Renal cortical epithelial cell (primary cell): ENCODE results near the gene USP22. TPM values are rescaled to one million over a fixed set of nuclear protein-coding genes. Genes with fewer than 3 reads are reported as not detected.
A peak's percentile ranks its signal among the peaks of the same experiment; 100 is the strongest.

Experiments used
- DNase-seq: peaks from one replicate; pipeline ENCODE4 v3.0.0-alpha.2; 2011; ENCODE audit warnings: low read depth
- total RNA-seq: library from RNA; depleted of rRNA; stranded (reverse); fragments of >200 nt; gene quantifications from 2 replicates; pipeline ENCODE4 v1.2.3, GENCODE V29; 2014

USP22 gene
- total RNA-seq, 1 donor from 2014 or later, result 372 TPM

DNA sequence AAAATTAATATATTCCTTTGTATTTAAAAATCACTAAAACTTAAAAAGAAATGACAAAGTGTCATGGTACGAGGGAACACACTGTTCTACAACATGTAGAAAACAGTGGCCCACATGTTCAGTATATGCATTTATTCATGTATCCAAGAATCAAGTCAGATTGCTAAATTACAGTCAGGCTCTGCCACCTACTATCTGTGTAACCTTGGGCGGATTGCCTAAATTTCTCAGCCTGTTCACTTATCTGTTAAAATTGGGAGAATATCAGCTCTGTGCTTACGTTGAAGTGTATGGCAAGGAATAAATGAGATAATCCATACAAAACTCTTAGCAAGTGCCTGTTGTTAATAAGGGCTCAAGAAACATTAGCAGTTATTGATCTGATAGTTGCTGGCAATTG lies 3.4 kb upstream of the USP22 start:
- DNase-seq, result no peak

DNA sequence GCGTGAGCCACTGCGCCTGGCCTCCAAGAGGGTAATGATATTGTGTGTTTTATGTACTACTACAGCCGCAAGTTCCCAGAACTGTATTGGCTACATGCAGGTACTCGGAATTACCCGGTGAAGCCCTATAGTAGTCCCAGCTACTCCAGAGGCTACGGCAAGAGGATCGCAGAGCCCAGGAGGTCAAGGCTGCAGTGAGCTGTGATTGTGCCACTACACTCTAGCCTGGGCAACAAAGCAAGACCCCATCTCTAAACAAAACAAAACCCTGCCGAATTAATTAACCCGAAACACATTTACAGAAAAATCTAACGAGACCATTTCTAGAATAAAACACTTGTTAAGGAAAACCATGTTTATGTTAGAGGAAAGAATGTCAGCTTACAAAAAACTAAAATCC lies 2.2 kb upstream of the USP22 start:
- no peak for DNase-seq

DNA sequence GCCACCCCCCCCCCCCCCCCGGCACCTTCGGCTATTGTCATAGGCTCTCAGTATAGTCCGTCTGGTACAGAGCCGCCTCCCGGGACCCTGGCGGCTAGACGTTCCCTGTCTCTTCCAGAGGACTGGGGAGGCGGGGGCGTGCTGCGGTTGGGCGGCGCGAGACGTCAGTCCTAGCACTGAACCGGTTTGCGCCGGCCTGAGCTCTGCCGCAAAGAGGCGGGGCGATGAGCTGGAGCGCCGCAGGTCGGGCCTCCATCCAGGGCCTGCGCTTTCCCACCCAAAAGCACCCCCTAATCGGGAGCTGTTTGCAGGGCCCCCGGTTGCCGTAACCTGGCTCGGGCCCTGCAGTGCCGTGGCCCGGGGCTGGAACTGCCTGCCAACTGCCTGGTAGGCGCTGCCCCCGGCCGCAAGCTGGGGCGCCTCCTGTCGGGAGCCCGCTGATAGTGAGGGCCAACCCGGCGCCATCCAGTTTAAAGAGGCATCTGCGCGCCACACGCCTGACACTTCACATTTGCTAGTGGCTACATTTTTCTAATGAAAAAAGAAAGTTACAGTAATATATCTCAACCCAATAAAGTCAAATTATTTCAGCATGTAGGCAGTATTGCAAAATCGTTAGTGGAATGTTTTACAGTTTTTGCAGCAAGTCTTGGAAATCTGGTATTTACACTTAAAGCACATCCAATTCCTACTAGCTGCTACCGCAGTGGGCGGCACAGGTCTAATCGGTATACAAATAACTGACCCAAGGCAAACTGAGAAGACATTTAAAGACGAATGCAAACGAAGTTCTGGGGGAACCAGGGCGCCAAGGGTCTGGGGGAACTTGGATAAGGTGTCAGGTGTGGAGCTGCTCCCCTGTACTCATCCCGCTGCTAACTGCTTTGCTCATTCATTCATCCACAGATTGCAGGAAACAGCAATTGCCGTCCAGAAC lies 753 bp upstream of the USP22 start:
- DNase-seq, result peak; percentile 92

DNA sequence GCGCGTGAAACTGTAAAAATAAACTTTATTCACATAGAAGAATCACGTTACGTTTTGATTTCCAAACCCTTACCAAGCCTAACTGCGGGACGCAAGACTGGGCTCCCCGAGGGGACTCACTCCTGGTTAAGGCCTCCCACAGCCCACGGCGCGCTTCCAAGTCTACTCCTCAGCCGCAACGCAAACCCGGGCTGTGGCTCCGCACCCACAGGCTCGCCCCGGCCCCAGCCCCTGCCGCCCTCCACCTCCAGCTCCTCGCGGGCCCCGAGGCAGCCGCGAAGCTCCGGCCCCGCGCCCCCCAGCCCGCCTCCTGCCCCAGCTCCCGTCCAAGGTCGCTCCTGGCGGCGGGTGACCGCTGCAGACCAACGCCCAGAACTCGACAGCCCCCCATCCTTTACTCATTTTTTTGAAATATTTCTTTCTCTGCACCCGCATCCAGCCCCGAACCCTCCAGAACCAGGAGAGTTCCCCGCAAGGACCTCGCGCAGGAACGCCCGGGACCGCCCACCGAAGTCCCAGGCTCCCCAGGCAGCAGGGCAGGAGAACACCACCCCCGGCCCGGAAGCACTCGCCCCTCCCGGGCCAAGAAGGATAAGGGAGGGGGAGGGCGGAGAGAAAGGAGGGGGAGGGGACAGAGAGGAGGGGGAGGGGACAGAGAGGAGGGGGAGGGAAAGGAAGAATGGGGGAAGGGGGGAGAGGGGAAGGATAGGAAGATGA lies 912 bp downstream of the USP22 start:
- DNase-seq, result peak; percentile 29

DNA sequence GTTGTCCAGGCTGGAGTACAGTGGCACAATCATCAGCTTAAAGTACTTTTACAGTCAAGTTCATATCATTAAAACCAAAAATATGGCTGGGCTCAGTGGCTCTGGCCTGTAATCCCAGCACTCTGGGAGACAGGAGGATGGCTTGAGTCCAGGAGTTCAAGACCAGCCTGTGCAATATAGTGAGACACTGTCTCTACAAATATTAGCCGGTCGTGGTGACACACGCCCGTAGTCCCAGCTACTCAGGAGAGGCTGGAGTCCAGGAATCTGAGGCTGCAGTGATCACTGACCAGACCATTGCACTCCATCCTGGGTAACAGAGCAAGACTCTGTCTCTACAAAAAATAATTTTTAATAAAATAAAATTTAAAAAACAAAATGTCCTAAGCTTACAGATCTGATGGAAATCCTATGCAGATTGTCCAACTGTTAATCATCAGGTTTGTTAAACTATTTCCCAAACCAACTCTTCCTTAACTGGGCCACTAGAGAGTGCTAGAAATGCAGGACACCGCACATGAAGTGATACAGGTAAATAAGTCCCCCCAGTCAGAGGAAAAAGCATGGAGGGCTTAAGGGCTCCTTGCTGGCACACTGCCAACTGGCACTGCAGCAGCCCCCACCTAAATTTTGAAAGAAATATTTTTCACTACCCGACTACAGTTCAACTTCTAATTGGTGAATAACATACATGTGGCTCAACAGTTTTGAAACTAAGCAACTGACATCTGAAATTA lies 2.8 kb downstream of the USP22 start:
- peak; percentile 66 for DNase-seq

DNA sequence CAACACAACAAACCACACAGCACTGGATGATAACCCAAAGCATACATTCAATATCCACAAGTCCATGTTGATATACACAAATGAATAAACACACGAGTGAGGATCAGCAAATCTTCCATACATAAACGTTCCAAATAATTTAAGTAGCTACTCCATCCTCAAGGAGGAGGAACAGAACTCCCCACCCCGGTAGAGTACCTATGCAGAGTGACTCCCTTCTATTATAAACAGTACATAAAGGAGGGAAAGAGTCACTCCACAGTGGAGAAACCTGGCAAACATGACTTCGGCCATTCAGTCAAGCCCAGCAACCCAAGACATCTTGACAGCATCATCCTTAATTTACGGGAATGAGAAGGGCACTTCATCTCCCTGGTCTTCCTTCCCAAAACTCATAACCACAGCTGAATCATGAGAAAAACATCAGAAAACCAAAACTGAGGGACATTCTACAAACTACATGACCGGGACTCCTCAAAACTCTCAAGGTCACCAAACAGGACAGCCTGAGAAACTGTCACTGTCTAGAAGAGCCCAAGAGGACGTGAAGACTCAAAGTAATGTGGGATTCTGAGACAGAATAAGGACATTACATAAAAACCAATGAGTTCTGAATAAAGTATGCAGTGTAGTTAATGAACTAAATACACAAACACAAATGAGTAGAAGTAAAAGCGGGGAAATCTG lies 5.6 kb downstream of the USP22 start:
- DNase-seq, result no peak

DNA sequence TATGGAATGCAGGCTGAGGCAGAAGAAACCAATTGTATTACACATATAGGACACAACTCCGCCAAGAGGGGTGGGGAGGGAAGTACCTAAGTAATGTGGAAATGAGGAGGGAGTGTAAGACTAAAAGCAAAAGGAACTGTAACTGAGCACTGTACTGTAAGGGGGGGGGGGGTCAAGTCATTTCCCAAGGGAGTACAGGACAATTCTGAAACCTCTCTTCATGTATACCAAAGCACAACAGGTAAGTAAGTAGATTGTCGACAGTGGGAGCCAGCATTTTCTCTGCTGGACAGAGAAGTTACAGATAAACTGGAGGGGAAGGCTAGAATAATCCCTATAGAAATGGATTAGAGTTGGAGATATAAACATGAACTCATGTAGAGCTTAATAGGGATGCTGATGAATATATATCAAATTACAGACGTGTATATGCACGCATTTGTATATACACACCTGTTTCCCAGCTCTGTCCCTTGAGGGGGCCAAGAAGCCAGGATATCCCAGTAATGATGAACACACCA lies 6.4 kb downstream of the USP22 start:
- DNase-seq, result no peak

DNA sequence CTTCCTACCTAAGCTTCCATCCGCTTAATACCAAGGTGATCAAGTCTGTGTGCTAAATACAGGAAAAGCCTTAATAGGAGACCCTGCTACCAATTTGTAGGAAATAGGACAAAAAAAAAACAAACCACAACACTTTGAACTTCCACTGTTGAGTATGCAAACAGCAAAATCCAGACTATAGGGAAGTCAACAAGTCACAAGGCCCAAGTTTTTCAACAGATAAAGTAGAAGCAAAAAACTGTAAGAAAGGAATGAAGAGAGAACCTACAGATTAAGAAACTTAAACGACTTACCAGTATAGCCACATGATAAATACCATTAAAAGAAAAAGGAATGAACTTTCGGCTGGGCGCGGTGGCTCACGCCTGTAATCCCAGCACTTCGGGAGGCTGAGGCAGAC lies 7.4 kb downstream of the USP22 start:
- DNase-seq, result no peak

DNA sequence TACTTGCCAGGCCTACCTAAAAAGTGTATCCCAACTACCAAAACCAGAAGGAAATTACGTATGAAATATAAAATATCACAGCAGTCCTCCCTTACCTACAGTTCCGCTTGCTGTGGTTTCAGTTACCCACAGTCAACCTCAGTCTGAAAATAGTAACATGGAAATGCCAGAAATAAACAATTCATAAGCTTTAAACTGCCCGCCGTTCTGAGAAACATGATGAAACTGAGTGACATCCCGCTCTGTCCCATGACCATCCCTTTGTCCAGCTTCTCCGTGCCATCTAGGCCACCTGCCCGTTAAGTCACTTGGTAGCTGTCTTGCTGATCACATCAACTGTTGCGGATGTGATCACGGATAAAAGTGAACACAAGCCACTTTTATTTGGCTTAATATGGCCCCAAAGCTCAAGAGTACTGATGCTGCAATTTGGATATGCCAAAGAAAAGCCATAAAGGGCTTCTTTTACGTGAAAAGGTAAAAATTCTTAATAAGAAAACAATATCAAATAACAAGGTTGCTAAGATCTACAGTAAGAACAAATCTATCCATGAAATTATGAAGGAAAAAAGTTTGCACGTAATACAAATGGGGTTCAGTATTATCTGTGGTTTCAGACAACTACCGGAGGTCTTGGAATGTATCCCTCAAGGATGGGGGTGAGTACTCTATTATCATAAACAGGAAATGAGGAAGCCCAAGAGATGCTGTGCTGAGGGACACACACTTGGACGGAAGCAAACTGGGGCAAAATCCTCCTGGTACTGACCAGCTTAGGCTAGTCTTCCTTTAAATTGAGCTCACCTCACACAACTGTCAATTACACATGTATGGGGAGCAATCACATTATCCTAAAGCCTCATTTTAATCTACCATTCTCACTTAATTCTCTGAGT lies 8.2 kb downstream of the USP22 start:
- DNase-seq, result no peak

DNA sequence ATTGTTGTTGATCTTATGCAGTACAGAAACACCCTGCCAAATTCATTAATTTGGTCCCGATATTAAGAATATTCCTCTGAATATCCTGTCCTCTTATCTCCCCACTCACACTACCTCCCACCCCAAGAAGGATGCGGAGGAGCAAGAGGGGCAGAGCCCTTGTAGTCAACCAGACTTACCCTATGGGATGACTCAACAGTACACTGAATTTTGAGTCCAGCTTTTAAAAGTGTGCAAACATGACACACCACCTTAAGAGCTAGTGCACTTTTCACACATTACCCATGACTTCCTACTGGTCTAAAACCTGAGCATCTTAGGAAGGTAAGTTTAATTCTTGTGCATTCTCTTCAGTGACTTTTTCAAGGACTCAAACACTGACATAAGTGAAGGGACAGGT lies 9.5 kb downstream of the USP22 start:
- peak; percentile 12 for DNase-seq

DNA sequence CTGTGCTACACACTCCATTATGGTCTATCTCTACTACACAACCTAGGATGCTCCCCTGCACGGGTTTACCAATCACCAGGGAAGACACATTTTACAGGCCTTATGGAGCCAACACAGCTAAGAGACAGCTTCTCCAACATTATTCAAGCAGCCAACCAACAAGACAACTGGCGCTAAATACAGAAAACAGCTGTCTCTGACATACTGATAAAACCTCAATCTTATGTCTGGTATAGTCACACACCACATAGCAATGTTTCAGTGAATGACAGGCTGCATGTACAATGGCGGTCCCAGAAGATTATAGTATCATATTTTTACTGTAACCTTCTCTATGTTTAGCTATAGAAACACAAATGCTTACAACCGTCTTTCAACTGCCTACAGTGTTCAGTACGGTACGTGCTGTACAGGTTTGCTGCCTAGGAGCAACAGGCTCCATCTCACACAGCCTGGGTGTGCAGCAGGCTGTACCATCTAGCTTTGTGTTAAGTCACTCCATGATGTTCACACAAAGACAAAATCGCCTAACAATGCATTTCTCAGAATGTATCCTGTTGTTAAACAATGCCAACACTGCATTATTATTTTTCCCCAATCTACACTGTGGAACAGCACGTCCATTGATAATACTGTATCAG lies 10.9 kb downstream of the USP22 start:
- no peak for DNase-seq

DNA sequence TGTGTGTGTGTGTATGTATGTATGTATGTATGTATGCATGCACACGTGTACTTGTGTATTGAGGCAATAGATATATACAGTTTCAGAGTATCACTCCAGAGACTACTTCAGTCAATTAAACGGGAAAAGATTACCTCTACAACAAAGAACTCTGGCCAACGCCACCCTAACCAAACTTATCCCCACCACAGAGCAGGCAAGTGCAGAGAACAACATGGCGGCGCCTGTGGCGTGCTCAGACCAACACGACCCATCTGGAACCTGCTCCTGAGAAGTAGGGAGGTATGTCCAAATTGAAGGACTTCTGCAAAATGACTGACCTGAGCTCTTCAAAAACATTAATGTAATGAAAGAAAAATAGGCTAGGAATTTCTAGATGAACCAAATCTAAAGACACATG lies 12.4 kb downstream of the USP22 start:
- no peak for DNase-seq

DNA sequence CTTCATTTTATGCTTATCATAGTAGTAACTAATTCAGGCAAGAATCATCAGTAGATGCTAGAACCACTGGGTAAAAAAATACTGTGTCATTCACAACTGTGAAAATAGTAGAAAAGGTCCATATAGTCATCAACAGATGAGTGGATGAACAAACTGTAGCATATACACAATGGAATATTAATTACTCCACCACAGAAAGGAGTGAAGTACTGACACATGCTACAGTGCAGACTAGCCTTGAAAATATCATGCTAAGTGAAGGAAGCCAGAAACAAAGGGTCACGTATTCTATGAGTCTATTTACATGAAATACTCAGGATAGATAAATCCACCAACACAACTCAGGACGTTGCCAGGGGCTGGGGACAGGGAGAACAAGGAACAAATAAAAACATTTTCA lies 13.3 kb downstream of the USP22 start:
- no peak for DNase-seq

DNA sequence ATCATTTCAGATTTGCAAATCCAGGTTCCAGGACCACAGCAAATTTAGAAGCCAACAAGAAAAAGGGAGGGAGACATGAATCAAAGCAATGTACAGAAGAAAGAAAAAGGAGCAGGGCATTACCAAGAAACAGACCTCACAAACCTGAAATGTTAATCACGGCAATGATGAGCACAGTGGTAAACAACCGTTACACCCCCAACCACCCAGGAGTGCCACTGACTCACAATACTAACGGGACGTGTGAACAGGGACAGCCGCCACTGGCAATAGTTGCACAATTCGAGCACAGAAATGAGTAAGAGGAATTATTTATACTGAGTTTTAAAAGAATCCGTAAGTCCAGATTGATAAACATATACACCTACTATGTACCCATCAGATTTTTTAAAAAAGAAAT lies 13.8 kb downstream of the USP22 start:
- peak; percentile 81 for DNase-seq

DNA sequence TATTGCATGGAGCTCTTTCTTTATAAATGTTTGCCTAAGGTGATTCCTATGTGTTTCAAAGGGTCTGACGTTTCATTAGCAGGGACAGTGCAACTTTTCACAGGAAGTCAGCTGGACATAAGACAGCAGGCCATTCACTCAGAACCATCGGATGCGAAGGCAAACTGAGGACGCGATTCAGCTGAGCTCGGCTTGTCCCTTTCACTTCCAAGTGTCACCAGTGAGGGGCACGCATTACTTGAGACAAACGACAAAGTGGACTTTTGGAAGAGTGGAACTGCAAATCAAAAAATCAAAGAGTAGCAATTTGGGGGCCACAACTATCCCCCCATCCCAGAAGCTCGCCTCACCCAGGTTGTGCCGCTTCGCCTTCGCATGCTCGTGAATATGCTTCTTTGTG lies 14.6 kb downstream of the USP22 start:
- DNase-seq, result no peak

DNA sequence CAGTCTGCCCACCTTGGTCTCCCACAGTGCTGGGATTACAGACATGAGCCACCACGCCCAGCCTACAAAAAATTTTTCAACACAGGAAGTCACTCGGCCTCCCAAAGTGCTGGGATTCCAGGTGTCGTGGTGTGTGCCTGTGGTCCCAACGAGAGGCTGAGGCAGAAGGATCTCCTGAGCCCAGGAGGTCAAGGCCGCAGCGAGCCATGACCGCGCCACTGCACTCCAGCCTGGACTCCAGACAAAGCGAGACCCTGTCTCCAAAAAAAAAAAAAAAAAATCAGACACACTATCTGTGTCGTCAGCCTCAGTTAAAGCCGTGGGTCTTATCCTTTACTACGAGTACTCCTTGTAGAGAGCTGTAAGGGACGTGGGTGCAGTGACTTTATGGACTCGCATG lies 15.8 kb downstream of the USP22 start:
- DNase-seq, result no peak

DNA sequence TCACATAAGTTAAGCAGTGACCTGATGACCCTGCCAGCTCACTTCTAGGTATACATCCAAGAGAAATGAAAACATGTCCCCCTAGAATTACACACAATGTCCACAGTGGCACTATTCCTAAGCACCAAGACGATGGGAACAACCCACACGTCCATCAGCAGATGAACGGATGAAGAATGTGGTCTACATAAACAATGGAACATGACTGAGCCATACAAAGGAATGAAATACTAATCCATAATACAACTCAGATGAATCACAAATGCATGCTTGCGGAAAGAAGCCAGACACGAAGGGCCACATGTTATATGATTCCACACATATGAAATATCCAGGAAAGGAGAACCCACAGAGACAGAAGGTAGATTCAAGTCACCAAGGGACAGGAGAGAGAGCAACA lies 17.4 kb downstream of the USP22 start:
- DNase-seq, result no peak

DNA sequence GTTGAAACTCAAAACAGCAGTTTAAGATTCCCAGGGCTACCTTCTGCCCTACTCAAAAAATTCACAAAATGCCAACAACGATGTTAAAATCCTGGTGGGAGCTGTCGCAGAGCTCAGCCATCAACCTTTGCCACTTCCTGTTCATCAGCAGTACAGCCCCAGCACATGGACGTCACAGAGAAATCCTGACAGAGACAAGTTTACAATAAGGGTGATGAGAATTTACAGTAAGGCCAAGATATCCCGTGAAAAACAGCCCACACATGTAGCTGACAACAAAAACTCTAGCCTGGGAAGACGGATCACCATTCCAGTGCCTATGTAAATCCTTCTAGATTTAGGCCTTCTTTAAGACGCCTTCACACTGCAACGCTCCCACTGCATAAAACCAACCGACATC lies 18.8 kb downstream of the USP22 start:
- no peak for DNase-seq

DNA sequence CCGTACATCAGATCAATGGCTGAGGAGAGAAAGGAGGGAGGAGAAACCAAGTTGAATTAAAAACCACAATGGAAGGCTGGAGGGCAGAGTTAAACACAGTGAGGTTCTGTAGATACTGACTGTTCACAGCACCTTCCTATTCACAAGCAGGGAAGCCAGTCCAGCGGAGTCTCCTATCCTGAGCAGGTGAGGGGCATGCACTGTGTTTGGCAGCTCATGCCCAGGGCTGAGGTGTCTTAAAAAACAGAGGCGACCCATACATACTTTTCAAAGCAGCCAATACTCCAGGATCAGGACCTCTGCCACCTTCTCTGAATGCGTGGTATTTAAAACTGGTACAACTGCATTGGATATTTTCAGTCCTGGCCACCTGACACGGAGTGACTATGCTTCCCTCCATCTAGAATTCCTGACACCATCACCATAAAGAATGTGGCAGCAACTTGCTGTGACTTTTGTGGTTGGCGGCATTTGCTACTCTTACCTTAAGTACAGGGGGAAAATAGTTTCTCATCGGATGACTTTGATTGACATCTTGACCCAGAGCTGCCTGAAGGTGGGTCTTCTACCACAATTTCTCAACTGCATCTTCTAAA lies 21.5 kb downstream of the USP22 start:
- DNase-seq, result no peak

DNA sequence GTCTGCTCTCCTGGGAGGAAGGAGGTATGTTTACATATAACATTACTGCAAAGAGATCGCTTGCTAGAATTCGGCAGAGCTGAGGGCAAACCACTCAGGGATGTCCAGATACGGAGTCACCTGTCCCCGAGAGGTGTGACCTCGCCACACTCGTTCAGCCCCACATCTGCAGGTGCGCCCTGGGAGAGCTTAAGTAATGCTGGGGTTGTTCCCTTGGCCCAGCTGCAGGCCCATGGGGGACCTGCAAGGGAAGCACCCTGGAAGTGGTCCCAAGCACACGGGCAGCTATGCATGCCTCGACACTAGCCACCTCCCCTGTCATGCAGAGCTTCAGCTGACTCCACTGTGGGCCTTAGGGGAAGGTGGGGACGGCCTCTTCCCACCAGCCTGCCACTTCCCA lies 22.2 kb downstream of the USP22 start:
- no peak for DNase-seq
